PC-9 (cell line): ENCODE measurements around the gene LRP1.

Source experiments
- CTCF ChIP-seq: fragments of 200-600 bp; sonication (generic); conservative IDR thresholded peaks from 2 replicates; pipeline ENCODE4 v1.6.1; 2017; ENCODE audit warnings: mixed run types, antibody characterized with exemption, mild to moderate bottlenecking, moderate library complexity
- EZH2 ChIP-seq: fragments of 200-600 bp; sonication (generic); IDR thresholded peaks from 2 replicates; pipeline ENCODE4 v1.8.0; 2017; ENCODE audit warnings: antibody characterized with exemption, low read depth

DNA sequence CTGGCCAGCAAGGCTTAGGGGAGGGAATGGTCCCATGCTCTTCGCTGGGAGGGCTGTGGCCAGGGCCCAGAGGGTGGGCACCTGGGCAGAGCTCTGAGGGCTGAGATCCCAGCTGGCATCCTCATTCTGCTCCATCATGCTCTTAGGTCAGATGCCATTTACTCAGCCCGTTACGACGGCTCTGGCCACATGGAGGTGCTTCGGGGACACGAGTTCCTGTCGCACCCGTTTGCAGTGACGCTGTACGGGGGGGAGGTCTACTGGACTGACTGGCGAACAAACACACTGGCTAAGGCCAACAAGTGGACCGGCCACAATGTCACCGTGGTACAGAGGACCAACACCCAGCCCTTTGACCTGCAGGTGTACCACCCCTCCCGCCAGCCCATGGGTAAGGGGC is 49.9 kb downstream of the LRP1 start:
- TF ChIP-seq CTCF (no peak), EZH2 (no peak)
